Ascending aorta (tissue), 2 donors: Measurements from ENCODE around the gene PPM1L. TPM values are rescaled to one million over a fixed set of nuclear protein-coding genes. Genes with fewer than 3 reads are reported as not detected.

Source experiments
- DNase-seq, 2 donors: peaks; one replicate each; pipeline ENCODE4 v3.0.0-alpha.2; 2019; ENCODE audit warnings: low spot score in 2 of 2
- H3K27ac ChIP-seq, 2 donors: fragments of 200-600 bp; sonication (generic); one replicate each; pipeline ENCODE4 v1.5.1; 2016 to 2017; ENCODE audit warnings: mild to moderate bottlenecking in 1 of 2
- H3K27me3 ChIP-seq: fragments of 200-600 bp; sonication (generic); one replicate; pipeline ENCODE4 v1.5.1; 2017
- H3K36me3 ChIP-seq, 2 donors: fragments of 200-600 bp; sonication (generic); one replicate each; pipeline ENCODE4 v1.5.1; 2016
- H3K4me1 ChIP-seq, 2 donors: fragments of 200-600 bp; sonication (generic); one replicate each; pipeline ENCODE4 v1.5.1; 2016 to 2017; ENCODE audit warnings: mild to moderate bottlenecking in 1 of 2
- H3K4me3 ChIP-seq, 2 donors: fragments of 200-600 bp; sonication (generic); one replicate each; pipeline ENCODE4 v1.5.1; 2016 to 2017; ENCODE audit warnings: mild to moderate bottlenecking in 1 of 2
- H3K9me3 ChIP-seq, 2 donors: fragments of 200-600 bp; sonication (generic); one replicate each; pipeline ENCODE4 v1.5.1; 2016
- CTCF ChIP-seq, 3 experiments: fragments of 200-600 bp in 2 of 3; fragments of 450-650 bp in 1 of 3; sonication (generic) in 2 of 3; IDR thresholded peaks; one replicate each; pipeline ENCODE4 v1.5.1; 2016 to 2019; ENCODE audit warnings: antibody characterized with exemption in 3 of 3, mild to moderate bottlenecking in 1 of 3, moderate library complexity in 1 of 3
- intact Hi-C: fragments of 100-400 bp; cut with DNase I; formaldehyde crosslinking; loops from one replicate; pipeline ENCODE4 v1.15.1; 2023
- total RNA-seq: library from RNA; depleted of rRNA; stranded (reverse); fragments of >200 nt; gene quantifications from one replicate; pipeline ENCODE4 v1.1.0, GENCODE V29; 2016

Gene PPM1L
- total RNA-seq, 1 donor from 2014 or later, result 20.3 TPM

- no peaks in the 10 kb centered on the region for H3K9me3 ChIP-seq
- no peak overlapping the region for H3K4me3 ChIP-seq
- H3K4me1 ChIP-seq, result peaks cover 6 to 16% of the 10 kb centered on the region in 2 donors
- no peak for TF ChIP-seq CTCF (IDR thresholded peaks at IDR 0.05)
- H3K27ac ChIP-seq, result peak overlapping the region; percentile 36 to 61
- H3K36me3 ChIP-seq, result no peaks in the 10 kb centered on the region
- no peaks in the 10 kb centered on the region for H3K27me3 ChIP-seq
- intact Hi-C loops, result loop anchor here (2.0 kb wide), 1 partner anchor 34 kb away; the partner anchor contains the start of gene B3GALNT1
- no peak for DNase-seq
Measured at GRCh38 chr3:161070980-161071663, 315.1 kb downstream of the PPM1L start.

- Histone ChIP-seq H3K27me3 (no peaks in the 10 kb centered on the region), H3K36me3 (no peaks in the 10 kb centered on the region), H3K27ac (no peak overlapping the region), H3K4me1 (peaks cover 6 to 16% of the 10 kb centered on the region in 2 donors), H3K9me3 (no peaks in the 10 kb centered on the region), H3K4me3 (no peak overlapping the region)
- intact Hi-C loops, result no loop called here
- no peak for TF ChIP-seq CTCF (IDR thresholded peaks at IDR 0.05)
- no peak for DNase-seq
Measured at GRCh38 chr3:161072211-161072621, 316.2 kb downstream of the PPM1L start.

- Histone ChIP-seq H3K36me3 (no peaks in the 10 kb centered on the region), H3K4me3 (no peak overlapping the region), H3K9me3 (no peaks in the 10 kb centered on the region), H3K4me1 (peaks cover 6 to 16% of the 10 kb centered on the region in 2 donors), H3K27me3 (no peaks in the 10 kb centered on the region), H3K27ac (no peak overlapping the region)
- intact Hi-C loops, result no loop called here
- TF ChIP-seq CTCF (IDR thresholded peaks at IDR 0.05), result no peak
- no peak for DNase-seq
Measured at GRCh38 chr3:161072751-161073150, 316.7 kb downstream of the PPM1L start.

- H3K4me1 ChIP-seq, result peaks cover 6 to 16% of the 10 kb centered on the region in 2 donors
- no peak for DNase-seq
- intact Hi-C loops, result no loop called here
- TF ChIP-seq CTCF (IDR thresholded peaks at IDR 0.05), result no peak
- H3K27me3 ChIP-seq, result no peaks in the 10 kb centered on the region
- H3K9me3 ChIP-seq, result no peaks in the 10 kb centered on the region
- no peak overlapping the region for H3K4me3 ChIP-seq
- no peak overlapping the region for H3K27ac ChIP-seq
- H3K36me3 ChIP-seq, result no peaks in the 10 kb centered on the region
Measured at GRCh38 chr3:161073181-161073580, 317.1 kb downstream of the PPM1L start.

- intact Hi-C loops, result no loop called here
- H3K27ac ChIP-seq, result no peak overlapping the region
- H3K4me3 ChIP-seq, result peak overlapping the region in 1 of 2 donors; percentile 27
- no peak for DNase-seq
- no peaks in the 10 kb centered on the region for H3K27me3 ChIP-seq
- no peaks in the 10 kb centered on the region for H3K9me3 ChIP-seq
- H3K4me1 ChIP-seq, result no peaks in the 10 kb centered on the region
- H3K36me3 ChIP-seq, result peaks cover 8 to 15% of the 10 kb centered on the region in 2 donors
- TF ChIP-seq CTCF (IDR thresholded peaks at IDR 0.05), result no peak
Measured at GRCh38 chr3:161081633-161082032, 325.6 kb downstream of the PPM1L start.
